Thyroid gland (tissue), 4 donors: ENCODE results near the gene SLC25A6.

Experiments
- POLR2A ChIP-seq, 2 donors: fragments of 450-650 bp; IDR thresholded peaks; one replicate each; pipeline ENCODE4 v1.6.1; 2017; ENCODE audit warnings: antibody characterized with exemption in 2 of 2, mild to moderate bottlenecking in 2 of 2, moderate library complexity in 1 of 2
- TF ChIP-seq, protein P1 (sequence below), 6 experiments: fragments of 200-600 bp in 3 of 6; fragments of 450-650 bp in 3 of 6; sonication (generic) in 3 of 6; IDR thresholded peaks; one replicate each; pipeline ENCODE4 v1.5.1; 2016 to 2019; ENCODE audit warnings: antibody characterized with exemption in 6 of 6, mild to moderate bottlenecking in 2 of 6, inconsistent platforms in 1 of 6, moderate library complexity in 1 of 6

DNA sequence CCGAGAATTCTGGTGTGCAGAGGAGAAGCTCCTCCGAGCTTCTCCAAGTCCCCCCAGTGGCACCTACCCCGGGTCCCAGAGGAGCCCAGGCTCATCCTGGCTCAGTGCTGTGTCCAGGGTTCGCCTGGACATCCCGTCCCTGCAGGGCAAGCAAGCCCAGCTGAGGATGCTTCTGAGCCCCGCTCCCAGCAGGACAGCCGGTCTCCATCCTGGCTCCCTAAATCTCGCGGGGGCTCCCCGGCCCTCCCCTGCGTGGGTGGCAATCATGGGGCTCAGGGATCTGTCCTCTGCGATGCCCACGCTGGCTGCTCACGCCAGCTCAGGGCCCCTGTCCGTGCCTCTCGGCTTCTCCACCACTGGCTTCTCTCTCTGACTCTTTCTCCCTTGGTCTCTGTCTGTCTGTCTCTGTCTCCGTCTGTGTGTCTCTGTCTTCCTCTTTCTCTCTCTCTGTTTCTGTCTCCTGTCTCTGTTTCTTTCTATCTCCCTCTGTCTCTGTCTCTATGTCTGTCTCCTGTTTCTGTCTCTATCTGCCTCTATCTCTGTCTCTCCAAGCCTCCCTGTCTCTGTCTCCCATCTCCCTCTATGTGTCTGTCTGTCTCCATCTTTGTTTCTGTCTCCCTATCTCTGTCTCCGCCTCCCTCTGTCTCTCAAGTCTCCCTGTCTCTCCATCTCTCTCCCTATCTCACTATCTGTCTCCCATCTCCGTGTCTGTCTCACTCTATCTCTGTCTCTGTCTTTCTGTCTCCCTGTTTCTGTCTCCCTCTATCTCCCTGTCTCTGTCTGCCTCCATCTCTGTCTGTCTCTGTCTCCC, 27.8 kb upstream of the SLC25A6 start:
- TF ChIP-seq, protein P1, sequence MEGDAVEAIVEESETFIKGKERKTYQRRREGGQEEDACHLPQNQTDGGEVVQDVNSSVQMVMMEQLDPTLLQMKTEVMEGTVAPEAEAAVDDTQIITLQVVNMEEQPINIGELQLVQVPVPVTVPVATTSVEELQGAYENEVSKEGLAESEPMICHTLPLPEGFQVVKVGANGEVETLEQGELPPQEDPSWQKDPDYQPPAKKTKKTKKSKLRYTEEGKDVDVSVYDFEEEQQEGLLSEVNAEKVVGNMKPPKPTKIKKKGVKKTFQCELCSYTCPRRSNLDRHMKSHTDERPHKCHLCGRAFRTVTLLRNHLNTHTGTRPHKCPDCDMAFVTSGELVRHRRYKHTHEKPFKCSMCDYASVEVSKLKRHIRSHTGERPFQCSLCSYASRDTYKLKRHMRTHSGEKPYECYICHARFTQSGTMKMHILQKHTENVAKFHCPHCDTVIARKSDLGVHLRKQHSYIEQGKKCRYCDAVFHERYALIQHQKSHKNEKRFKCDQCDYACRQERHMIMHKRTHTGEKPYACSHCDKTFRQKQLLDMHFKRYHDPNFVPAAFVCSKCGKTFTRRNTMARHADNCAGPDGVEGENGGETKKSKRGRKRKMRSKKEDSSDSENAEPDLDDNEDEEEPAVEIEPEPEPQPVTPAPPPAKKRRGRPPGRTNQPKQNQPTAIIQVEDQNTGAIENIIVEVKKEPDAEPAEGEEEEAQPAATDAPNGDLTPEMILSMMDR (IDR thresholded peaks at IDR 0.05): no peak
- TF ChIP-seq POLR2A (IDR thresholded peaks at IDR 0.05): no peak
